ENCODE data around the gene PLCH1.

GRCh38 chr3:155704771-155705559, 39.9 kb downstream of the PLCH1 start:
- TF ChIP-seq, protein P1, sequence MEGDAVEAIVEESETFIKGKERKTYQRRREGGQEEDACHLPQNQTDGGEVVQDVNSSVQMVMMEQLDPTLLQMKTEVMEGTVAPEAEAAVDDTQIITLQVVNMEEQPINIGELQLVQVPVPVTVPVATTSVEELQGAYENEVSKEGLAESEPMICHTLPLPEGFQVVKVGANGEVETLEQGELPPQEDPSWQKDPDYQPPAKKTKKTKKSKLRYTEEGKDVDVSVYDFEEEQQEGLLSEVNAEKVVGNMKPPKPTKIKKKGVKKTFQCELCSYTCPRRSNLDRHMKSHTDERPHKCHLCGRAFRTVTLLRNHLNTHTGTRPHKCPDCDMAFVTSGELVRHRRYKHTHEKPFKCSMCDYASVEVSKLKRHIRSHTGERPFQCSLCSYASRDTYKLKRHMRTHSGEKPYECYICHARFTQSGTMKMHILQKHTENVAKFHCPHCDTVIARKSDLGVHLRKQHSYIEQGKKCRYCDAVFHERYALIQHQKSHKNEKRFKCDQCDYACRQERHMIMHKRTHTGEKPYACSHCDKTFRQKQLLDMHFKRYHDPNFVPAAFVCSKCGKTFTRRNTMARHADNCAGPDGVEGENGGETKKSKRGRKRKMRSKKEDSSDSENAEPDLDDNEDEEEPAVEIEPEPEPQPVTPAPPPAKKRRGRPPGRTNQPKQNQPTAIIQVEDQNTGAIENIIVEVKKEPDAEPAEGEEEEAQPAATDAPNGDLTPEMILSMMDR (IDR thresholded peaks at IDR 0.05; ENCODE audit: low read depth, low read length): no peak
- no peak for TF ChIP-seq EZH2phosphoT487 (IDR thresholded peaks at IDR 0.05; ENCODE audit: low read depth)
